Mesodermal cell (in vitro differentiated cells): ENCODE measurements around the gene TPK1. TPM values are rescaled to one million over a fixed set of nuclear protein-coding genes. Genes with fewer than 3 reads are reported as not detected.
A peak's percentile ranks its signal among the peaks of the same experiment; 100 is the strongest.

Experiments
- H3K27ac ChIP-seq: 2 replicates; pipeline ENCODE4 v1.7.0; 2013; ENCODE audit warnings: mild to moderate bottlenecking, low read depth, low read length, moderate library complexity; ENCODE audit not compliant: severe bottlenecking
- H3K36me3 ChIP-seq: 2 replicates; pipeline ENCODE4 v1.7.1; 2013; ENCODE audit warnings: mild to moderate bottlenecking, low read length, moderate library complexity; ENCODE audit not compliant: control insufficient read depth, insufficient read depth
- H3K4me1 ChIP-seq: one replicate; pipeline ENCODE4 v1.7.1; 2013; ENCODE audit warnings: mild to moderate bottlenecking, low read length; ENCODE audit not compliant: insufficient read depth, control insufficient read depth, poor library complexity, severe bottlenecking
- H3K4me3 ChIP-seq: 2 replicates; pipeline ENCODE4 v1.7.0; 2013; ENCODE audit warnings: low read length, control low read depth, mild to moderate bottlenecking; ENCODE audit not compliant: insufficient read depth, poor library complexity, severe bottlenecking; ENCODE audit errors: extremely low read depth
- H3K9me3 ChIP-seq: 2 replicates; pipeline ENCODE4 v1.7.1; 2013; ENCODE audit warnings: mild to moderate bottlenecking, low read length, moderate library complexity; ENCODE audit not compliant: control insufficient read depth
- WGBS, 2 experiments: methylation state at CpG; one replicate each; pipeline ENCODE4 v1.1.5; 2013; ENCODE audit warnings: missing lambda C conversion rate in 2 of 2; ENCODE audit not compliant: insufficient coverage in 2 of 2; 5-methylcytosine and 5-hydroxymethylcytosine counted together
- polyA plus RNA-seq, 2 experiments: library from polyadenylated mRNA; stranded (reverse); fragments of 50-300 nt; gene quantifications; one replicate each; pipeline ENCODE4 v1.2.3, GENCODE V29; 2013

TPK1 gene
- polyA plus RNA-seq (2013, experiment 1 of 2): 4.7 TPM
- 3.6 TPM for polyA plus RNA-seq (2013, experiment 2 of 2)

DNA sequence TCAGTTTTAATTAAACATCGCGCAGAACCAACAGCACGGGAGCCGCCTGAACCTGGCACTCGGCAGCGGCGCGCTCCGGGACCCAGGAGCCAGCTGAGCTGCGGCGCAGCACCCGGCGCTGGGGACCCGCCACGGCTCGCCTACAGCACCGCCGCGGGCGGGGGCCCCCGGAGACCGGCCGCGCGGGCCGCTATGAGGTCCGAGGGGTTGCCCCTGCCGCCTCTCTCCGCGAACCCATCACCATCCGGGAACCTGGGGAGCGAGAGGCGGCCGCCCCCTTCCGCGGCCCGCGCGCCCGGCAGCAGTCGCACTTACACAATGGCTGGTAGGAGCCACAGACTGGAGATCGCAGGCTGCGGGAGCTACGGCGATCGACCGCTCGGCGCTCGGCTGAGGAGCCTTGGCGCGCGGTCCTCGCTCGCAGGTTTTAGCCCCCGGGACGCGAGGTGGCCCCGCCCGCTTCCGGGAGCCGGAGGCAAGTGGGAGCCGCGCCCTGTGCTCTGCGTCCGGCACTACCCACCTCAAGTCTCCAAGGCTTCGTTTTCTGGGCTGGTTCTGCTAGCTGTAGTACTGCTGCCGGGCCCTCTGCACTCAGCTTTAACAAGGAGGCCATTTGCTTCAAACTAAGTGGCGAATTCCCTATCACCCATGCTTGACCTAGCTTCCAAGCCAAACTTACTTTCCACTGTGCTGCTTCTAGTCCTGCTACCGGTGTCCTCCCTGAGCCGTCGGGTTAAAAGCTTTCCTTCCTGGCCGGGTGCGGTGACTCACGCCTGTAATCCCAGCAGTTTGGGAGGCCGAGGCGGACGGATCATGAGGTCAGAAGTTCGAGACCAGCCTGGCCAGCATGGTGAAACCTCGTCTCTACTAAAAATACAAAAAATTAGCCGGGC, at the start of gene TPK1:
TPK1 (minus strand) TSS at position 402 of the 893 bp plus-strand sequence. CDS start 451 bp downstream, outside the sequence.
- no peaks in the 10 kb centered on the region for H3K36me3 ChIP-seq
- H3K27ac ChIP-seq: peak within 1 kb of the TSS; percentile 81
- WGBS, 2 experiments: 7 to 10% methylated on average over 52 to 67 of the region's 81 CpGs

GRCh38 chr7:144885478-144885877, 49.6 kb upstream of the TPK1 start:
- Histone ChIP-seq H3K4me1 (no peaks in the 10 kb centered on the region), H3K27ac (no peak overlapping the region), H3K9me3 (no peaks in the 10 kb centered on the region), H3K4me3 (no peak overlapping the region), H3K36me3 (no peaks in the 10 kb centered on the region)
- WGBS, 2 experiments: 47 to 53% methylated on average over 3 to 4 of the region's 6 CpGs

More for the DNA sequence above, at the start of gene TPK1:
- H3K4me1 ChIP-seq: no peaks in the 10 kb centered on the region
- no peaks in the 10 kb centered on the region for H3K9me3 ChIP-seq
- peak within 1 kb of the TSS; percentile 69 for H3K4me3 ChIP-seq

DNA sequence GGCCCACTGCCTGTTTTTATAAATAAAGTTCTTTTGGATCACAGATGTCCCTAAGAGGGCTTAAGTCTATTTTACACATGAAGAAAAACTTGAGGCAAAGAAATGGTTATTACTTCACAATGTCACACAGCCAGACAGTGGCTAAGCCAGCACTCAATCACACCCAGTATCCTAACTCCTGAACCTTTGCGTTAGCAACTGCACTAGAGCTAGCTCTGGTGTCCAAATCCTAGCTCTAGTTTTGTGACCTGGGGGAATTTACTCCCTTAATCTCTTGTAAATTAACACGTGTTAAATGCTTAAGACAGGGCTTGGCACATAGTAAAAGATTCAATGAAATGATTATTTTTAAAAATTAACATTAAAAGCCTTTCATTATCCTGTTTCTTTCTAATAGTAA, 49.0 kb upstream of the TPK1 start:
- no peaks in the 10 kb centered on the region for H3K9me3 ChIP-seq
- no peak overlapping the region for H3K27ac ChIP-seq
- WGBS, 2 experiments: no CpG with 5 or more reads among the region's 2 CpGs
- no peaks in the 10 kb centered on the region for H3K4me1 ChIP-seq
- H3K36me3 ChIP-seq: no peaks in the 10 kb centered on the region
- H3K4me3 ChIP-seq: no peak overlapping the region

DNA sequence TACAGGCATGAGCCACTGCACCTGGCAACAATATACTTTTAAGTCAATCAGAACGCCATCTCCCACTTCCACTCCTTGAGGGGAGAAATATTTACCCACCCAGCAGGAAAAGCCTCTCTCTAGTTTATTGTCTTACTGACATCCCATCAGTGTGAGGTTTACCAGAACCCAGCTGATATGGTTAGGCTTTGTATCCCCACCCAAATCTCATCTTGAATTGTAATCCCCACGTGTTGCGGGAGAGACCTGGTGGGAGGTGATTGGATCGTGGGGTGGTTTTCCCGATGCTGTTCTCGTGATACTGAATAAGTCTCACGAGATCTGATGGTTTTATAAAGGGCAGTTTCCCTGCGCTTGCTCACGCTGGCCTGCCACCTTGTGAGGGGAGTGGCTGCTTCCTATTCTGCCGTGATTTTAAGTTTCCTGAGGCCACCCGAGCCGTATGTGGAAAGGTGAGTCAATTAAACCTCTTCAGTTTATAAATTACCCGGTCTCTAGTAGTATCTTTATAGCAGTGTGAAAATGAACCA, 37.5 kb upstream of the TPK1 start:
- Histone ChIP-seq H3K27ac (no peak overlapping the region), H3K4me1 (no peaks in the 10 kb centered on the region), H3K9me3 (no peaks in the 10 kb centered on the region), H3K36me3 (no peaks in the 10 kb centered on the region), H3K4me3 (no peak overlapping the region)
- 87 to 100% methylated on average over 1 to 8 of the region's 13 CpGs for WGBS, 2 experiments

DNA sequence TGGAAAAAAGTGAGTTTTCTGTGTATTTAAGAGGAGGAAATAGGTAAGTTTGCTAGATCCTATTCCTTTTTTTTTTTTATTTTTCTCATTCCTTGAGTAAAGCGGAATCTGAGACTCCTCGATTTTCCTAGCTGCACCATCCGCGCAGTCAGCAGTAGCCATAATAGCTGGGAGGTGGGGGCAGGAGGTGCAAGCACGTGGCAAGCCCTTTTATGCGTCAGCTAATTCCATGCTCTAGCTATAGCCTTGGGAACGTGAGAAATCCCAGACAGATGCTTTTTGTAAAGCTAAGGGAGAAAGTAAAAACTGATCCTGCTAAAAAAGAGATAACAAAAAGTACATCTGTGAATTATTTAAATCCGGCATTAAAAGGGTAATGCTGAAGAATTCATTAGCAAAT, 33.2 kb upstream of the TPK1 start:
- no peaks in the 10 kb centered on the region for H3K4me1 ChIP-seq
- WGBS, 2 experiments: 80 to 96% methylated on average over 6 of the region's 8 CpGs
- H3K4me3 ChIP-seq: no peak overlapping the region
- no peak overlapping the region for H3K27ac ChIP-seq
- no peaks in the 10 kb centered on the region for H3K9me3 ChIP-seq
- H3K36me3 ChIP-seq: no peaks in the 10 kb centered on the region

GRCh38 chr7:144866189-144866588, 30.3 kb upstream of the TPK1 start:
- no peaks in the 10 kb centered on the region for H3K9me3 ChIP-seq
- H3K36me3 ChIP-seq: no peaks in the 10 kb centered on the region
- 94 to 100% methylated on average over 2 to 3 of the region's 3 CpGs for WGBS, 2 experiments
- H3K4me1 ChIP-seq: no peaks in the 10 kb centered on the region
- H3K4me3 ChIP-seq: no peak overlapping the region
- H3K27ac ChIP-seq: no peak overlapping the region

DNA sequence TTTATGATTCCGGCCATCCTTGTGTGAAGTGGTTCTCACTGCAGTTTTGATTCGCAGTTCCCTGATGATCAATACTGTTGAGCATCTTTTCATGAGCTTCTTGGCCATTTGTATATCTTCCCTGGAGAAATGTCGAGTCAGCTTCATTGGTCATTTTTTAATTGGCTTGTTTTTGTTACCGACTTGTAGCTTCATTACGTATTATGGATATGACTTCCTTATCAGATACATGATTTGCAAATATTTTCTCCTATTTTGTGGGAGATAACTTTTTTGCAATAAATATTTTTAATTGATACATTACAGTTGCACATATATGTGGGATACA, 27.4 kb upstream of the TPK1 start:
- H3K4me1 ChIP-seq: no peaks in the 10 kb centered on the region
- no peaks in the 10 kb centered on the region for H3K36me3 ChIP-seq
- H3K9me3 ChIP-seq: no peaks in the 10 kb centered on the region
- no peak overlapping the region for H3K27ac ChIP-seq
- no peak overlapping the region for H3K4me3 ChIP-seq
- WGBS, 2 experiments: 88 to 94% methylated on average over 2 to 3 of the region's 5 CpGs

DNA sequence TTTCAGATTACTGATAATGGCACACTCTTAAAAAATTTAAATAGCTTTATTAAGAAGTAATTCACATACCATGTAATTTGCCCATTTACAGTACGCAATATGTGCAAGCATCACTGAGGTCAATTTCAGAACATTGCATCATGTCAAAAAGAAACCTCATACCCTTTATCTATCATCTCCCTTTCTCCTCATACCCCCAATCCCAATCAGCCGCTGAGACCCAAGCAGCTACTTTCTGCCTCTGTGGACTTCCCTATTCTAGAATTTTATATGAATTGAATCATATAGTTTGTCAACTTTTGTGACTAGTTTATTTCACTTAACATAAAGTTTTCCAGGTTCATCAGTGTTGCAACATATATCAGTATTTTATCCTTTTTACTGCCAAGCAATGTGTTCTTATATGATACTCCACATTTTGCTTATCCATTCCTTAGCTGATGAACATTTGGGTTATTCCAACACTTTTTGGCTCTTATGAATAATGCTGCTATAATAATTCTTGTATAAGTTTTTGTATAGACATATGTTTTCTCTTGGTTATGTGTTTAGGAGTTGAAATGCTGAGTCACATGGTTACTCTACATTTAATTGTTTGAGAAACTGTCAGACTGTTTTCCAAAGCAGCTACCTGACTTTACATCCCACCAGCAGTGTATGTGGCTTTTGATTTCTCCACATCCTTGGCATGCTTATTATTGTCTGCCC, 26.9 kb upstream of the TPK1 start:
- H3K9me3 ChIP-seq: no peaks in the 10 kb centered on the region
- no peaks in the 10 kb centered on the region for H3K4me1 ChIP-seq
- H3K4me3 ChIP-seq: no peak overlapping the region
- H3K36me3 ChIP-seq: no peaks in the 10 kb centered on the region
- 100% methylated on average over 1 of the region's 2 CpGs; no CpG with 5 or more reads in 1 of the 2 experiments for WGBS, 2 experiments
- no peak overlapping the region for H3K27ac ChIP-seq

GRCh38 chr7:144859739-144860138, 23.9 kb upstream of the TPK1 start:
- H3K36me3 ChIP-seq: no peaks in the 10 kb centered on the region

DNA sequence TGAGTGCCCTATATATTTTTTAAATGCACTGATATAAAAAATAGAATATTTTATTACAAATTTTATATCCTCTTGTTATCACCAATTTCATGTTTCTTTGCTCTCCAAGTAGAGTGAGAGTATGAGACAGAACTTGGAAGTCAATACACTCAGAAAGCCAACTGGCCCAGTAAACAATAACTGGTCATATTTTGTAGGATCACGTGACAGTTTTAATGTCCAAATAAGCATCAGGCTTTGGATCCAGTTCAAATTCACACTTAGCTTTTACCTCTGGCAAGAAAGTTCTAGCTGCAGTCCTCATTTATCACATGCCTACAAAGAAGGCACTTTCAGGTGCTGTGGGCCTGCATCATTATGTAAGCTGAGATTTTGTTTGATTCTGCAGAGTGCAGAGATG, 21.6 kb upstream of the TPK1 start:
- H3K27ac ChIP-seq: no peak overlapping the region
- no peaks in the 10 kb centered on the region for H3K9me3 ChIP-seq
- H3K4me3 ChIP-seq: no peak overlapping the region
- 83 to 100% methylated on average over 1 of the region's 1 CpG for WGBS, 2 experiments
- H3K36me3 ChIP-seq: no peaks in the 10 kb centered on the region
- no peaks in the 10 kb centered on the region for H3K4me1 ChIP-seq

More at GRCh38 chr7:144859739-144860138, 23.9 kb upstream of the TPK1 start:
- 92 to 100% methylated on average over 1 to 2 of the region's 3 CpGs for WGBS, 2 experiments
- no peak overlapping the region for H3K27ac ChIP-seq
- no peak overlapping the region for H3K4me3 ChIP-seq
- no peaks in the 10 kb centered on the region for H3K9me3 ChIP-seq
- no peaks in the 10 kb centered on the region for H3K4me1 ChIP-seq
